Lower leg skin (tissue), 4 donors: ENCODE data around the gene APOF. TPM values are rescaled to one million over a fixed set of nuclear protein-coding genes. Genes with fewer than 3 reads are reported as not detected.

ENCODE experiments used
- DNase-seq, 2 donors: peaks; one replicate each; pipeline ENCODE4 v3.0.0-alpha.2; 2019; ENCODE audit warnings: low spot score in 2 of 2
- H3K4me3 ChIP-seq: fragments of 200-600 bp; sonication (generic); 2 replicates; pipeline ENCODE4 v1.5.1; 2017; ENCODE audit warnings: mild to moderate bottlenecking, low read depth; ENCODE audit not compliant: poor library complexity, severe bottlenecking
- POLR2A ChIP-seq, 2 donors: fragments of 450-650 bp; IDR thresholded peaks; one replicate each; pipeline ENCODE4 v1.6.1; 2016 to 2017; ENCODE audit warnings: antibody characterized with exemption in 2 of 2, mild to moderate bottlenecking in 1 of 2, moderate library complexity in 1 of 2
- WGBS, 2 donors: methylation state at CpG; one replicate each; pipeline ENCODE4 v1.1.5; 2018; 5-methylcytosine and 5-hydroxymethylcytosine counted together
- intact Hi-C: fragments of 100-400 bp; cut with DNase I; formaldehyde crosslinking; loops from one replicate; pipeline ENCODE4 v1.15.0; 2023; ENCODE audit warnings: low total_unique reads
- total RNA-seq, 4 donors: library from RNA; depleted of rRNA; stranded (reverse); fragments of >200 nt; gene quantifications; one replicate each; pipeline ENCODE4 v1.1.0, GENCODE V29; 2016
- TF ChIP-seq, protein P1 (sequence below), 3 donors: fragments of 450-650 bp; IDR thresholded peaks; one replicate each; pipeline ENCODE4 v1.5.1; 2016; ENCODE audit warnings: antibody characterized with exemption in 3 of 3, mild to moderate bottlenecking in 3 of 3, moderate library complexity in 2 of 3

The APOF gene
- total RNA-seq, 4 donors from 2014 or later, result not detected

DNA sequence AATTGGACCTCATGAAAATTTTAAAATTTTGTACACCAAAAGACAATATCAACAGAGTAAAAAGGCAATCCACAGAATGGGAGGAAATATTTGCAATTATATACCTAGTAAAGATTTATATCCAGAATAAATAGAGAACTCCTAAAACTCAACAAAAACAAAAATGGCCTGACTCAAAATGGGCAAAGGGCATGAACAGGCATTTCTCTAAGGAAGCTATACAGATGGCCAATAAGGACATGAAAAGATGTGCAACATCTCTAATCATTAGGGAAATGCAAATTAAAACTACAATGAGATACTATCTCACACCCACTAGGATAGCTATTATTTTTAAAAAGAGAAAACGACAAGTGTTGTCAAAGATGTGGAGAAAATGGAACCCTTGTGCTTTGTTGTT is 10.9 kb upstream of the APOF start:
- DNase-seq, result no peak
- H3K4me3 ChIP-seq, result no peak overlapping the region
- TF ChIP-seq POLR2A (IDR thresholded peaks at IDR 0.05), result no peak
- TF ChIP-seq, protein P1, sequence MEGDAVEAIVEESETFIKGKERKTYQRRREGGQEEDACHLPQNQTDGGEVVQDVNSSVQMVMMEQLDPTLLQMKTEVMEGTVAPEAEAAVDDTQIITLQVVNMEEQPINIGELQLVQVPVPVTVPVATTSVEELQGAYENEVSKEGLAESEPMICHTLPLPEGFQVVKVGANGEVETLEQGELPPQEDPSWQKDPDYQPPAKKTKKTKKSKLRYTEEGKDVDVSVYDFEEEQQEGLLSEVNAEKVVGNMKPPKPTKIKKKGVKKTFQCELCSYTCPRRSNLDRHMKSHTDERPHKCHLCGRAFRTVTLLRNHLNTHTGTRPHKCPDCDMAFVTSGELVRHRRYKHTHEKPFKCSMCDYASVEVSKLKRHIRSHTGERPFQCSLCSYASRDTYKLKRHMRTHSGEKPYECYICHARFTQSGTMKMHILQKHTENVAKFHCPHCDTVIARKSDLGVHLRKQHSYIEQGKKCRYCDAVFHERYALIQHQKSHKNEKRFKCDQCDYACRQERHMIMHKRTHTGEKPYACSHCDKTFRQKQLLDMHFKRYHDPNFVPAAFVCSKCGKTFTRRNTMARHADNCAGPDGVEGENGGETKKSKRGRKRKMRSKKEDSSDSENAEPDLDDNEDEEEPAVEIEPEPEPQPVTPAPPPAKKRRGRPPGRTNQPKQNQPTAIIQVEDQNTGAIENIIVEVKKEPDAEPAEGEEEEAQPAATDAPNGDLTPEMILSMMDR (IDR thresholded peaks at IDR 0.05), result no peak
- intact Hi-C loops, result no loop called here
- 91 to 97% methylated on average over 1 of the region's 1 CpG for whole genome bisulfite sequencing, 2 donors

DNA sequence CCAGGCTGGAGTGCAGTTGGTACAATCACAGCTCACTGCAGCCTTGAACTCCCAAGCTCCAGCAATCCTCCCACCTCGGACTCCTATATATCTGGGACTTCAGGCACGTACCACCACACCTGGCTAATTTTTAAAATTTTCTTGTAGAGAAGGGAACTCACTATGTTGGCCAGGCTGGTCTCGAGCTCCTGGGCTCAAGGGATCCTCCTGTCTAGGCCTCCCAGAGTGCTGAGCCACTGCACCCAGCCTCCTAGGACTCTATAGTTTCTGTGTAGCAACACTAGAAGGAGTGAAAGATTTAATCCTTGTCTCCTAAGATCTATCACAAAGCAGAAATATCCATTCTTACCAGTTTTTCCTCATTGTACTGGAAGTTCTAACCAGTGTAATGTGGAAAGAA is 4.3 kb upstream of the APOF start:
- intact Hi-C loops, result no loop called here
- WGBS, 2 donors, result 87 to 88% methylated on average over 3 of the region's 3 CpGs

DNA sequence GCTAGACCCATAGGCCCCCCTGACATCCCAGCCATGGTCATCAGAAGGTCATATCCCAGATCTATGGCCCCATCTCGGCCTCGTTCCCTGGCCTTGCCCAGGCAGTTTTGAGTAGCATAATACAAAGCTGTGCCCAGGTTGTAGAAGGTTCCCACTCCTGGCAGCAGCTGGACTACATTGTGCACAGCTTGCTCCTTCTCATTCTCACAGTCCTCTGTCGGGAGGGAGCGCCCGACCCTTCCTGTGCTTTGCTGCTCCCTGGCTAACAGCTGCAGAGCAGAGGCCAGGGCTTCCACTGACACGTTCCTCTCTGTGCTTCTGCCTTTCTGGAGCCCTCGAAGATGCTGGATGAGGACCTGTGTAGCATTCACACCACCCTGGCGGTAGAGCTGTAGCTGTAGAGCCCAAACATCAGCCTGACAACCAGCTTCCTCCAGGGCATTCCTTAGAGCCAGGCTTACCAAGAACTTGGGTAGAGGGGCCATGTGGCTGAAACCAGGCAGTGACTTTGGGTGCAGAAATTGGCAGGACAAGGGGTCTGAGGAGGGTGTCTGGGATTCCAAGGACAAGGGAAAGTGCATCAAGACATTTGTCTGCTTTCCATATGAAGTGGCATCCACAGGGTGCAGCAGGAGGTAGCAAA is 1.0 kb downstream of the APOF start:
- DNase-seq, result no peak
- WGBS, 2 donors, result 68 to 81% methylated on average over 8 of the region's 8 CpGs
- TF ChIP-seq, protein P1 (IDR thresholded peaks at IDR 0.05), result no peak
- TF ChIP-seq POLR2A (IDR thresholded peaks at IDR 0.05), result no peak
- intact Hi-C loops, result no loop called here
- no peak overlapping the region for H3K4me3 ChIP-seq

More for the DNA sequence above, 4.3 kb upstream of the APOF start:
- no peak for DNase-seq
- TF ChIP-seq POLR2A (IDR thresholded peaks at IDR 0.05), result no peak
- TF ChIP-seq, protein P1 (IDR thresholded peaks at IDR 0.05), result no peak
- H3K4me3 ChIP-seq, result no peak overlapping the region

DNA sequence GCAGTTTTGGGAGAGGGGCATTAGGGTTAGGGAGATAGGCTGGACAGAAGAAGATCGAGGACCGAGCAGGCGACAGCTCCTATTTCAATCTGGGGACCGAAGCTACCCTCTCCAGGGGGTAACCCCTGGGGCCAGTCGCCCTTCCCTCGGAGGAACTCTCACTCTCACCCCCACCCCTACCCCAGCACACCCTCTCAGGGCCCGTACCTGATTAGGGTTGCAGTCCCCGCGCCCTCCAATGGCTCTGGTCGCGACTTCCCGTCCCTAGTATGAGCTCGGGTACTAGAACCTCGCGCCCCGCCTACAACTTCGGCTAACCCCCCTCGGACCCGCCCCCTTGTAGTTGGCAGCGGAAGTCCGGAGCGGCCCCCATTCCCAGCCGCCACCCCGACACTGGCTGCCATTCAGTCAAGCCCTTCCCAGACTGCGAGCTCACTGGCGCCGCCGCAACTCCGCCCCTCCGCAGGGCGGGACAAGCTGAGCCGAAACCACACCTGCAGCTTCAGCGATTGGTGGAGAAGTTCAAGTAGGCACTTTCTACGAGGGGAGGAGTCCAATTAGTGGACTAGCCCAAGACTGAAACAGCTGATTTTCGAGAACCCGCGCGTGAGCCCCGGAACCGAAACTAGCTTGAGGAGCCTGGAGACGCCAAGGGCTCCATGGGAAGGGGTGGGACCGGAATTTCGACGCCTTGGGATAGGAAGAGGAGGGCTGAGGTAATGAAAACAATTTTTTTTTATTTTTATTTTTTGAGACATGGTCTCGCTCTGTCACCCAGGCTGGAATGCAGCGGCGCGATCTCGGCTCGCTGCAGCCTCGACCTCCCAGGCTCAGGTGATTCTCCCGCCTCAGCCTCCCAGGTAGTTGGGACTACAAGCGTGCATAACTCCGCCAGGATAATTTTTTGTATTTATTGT is 2.5 kb downstream of the APOF start, which contains the start of gene STAT2:
Gene STAT2 (minus strand): TSS at position 257 of the 917 bp plus-strand sequence. CDS start 3,536 bp downstream, outside the sequence.
- WGBS, 2 donors, result 0 to 1% methylated on average over 48 to 50 of the region's 54 CpGs
- TF ChIP-seq, protein P1 (IDR thresholded peaks at IDR 0.05), result no peak
- TF ChIP-seq POLR2A (IDR thresholded peaks at IDR 0.05), result no peak
- DNase-seq, result peak; percentile 99 to 100
- peak within 1 kb of the TSS; percentile 66 for H3K4me3 ChIP-seq
- intact Hi-C loops, result no loop called here

DNA sequence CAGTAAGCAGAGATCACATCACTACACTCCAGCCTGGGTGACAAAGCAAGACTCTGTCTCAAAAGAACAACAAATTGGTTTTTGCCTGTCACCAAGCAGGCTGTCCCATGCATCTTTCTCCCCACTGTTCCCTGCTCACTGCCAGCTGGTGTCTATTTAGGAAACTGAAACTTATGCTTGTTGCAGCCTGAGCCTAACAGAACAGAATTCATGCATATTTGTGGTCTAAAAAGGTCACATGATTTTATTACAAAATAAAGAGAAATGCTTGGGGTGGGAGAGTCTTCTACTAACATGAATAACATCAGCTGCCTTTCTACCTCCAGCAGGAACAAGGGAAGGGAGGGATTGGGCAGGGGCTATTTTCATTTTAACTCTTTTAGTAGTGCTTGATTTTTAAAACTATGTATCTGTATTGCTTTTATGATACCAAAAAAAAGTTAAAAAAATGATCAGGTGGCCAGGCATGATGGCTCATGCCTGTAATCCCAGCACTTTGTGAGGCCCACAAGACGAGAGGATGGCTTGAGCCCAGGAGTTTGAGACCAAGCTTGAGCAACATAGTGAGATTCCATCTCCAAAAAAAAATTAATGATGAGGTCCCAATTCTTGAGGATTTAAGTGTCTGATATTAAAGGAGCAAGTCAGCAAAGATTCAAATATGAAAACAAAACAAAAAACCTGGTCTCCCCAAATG is 3.7 kb downstream of the APOF start:
- 0 to 6% methylated on average over 1 of the region's 1 CpG for WGBS, 2 donors
- DNase-seq, result peak in 1 of 2 donors; percentile 58
- intact Hi-C loops, result no loop called here
- TF ChIP-seq, protein P1 (IDR thresholded peaks at IDR 0.05), result no peak
- TF ChIP-seq POLR2A (IDR thresholded peaks at IDR 0.05), result no peak
- H3K4me3 ChIP-seq, result peak overlapping the region; percentile 66
